Stimulated activated CD4-positive, alpha-beta T cell treated with anti-CD3 and anti-CD28 coated beads, Interleukin-1b, Interleukin-23, amount 100 ng/mL, for 4 hours (primary cell): ENCODE measurements around the gene ATP1B2.
"Not testable (repeated sequence)": the region's sequence is repeated elsewhere in the genome, so short reads cannot be mapped to it uniquely, and the experiment has no call there.

ENCODE experiments used
- DNase-seq, 2 donors: peaks; one replicate each; pipeline ENCODE4 v3.0.0-alpha.2; 2020; ENCODE audit warnings: low read depth in 2 of 2

Gene ATP1B2, protein sequence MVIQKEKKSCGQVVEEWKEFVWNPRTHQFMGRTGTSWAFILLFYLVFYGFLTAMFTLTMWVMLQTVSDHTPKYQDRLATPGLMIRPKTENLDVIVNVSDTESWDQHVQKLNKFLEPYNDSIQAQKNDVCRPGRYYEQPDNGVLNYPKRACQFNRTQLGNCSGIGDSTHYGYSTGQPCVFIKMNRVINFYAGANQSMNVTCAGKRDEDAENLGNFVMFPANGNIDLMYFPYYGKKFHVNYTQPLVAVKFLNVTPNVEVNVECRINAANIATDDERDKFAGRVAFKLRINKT

GRCh38 chr17:7650509-7651096, at the start of gene ATP1B2:
Gene ATP1B2, plus strand, starts transcription at chr17:7650926. Its CDS starts 593 bp downstream, at chr17:7651519.
- DNase-seq: peak; percentile 63 to 71

DNA sequence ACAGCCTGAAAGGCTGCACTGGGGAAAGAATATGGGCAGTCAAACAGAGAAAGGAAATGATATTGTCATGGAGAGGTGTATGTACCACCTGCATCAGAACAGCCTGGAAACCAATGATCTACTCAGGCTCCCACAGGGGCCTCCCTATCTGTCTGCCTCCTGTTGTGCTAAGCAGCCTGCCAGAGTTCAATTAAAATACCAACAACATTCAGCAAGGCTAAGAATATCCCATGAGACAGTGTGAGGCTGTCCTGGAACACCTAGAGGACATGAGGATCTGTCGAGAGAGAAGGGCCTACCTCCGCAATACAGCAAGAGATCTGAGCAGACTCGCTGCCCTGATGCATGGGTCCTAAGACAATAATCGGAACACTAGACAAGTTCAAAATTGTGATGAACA, 44.4 kb upstream of the ATP1B2 start:
- no peak for DNase-seq

DNA sequence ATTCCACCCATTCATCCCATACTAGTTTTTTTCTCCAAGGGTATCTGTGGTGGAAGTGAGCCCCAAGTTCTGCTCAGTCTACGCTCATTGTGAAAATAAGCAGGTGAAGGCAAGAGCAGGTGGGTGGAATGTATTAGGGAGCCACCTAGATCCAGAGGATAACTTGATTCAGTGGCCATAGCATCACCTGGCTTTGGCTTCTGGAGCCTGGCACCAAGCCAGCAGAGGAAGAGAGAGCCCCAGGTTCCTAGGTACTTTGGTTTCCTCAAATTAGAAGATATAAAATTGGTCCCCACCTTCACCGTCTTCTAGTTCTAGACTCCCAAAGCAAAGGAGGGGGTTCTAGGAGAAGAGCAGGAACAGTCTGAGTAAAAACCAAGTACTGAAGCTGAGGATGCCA, 40.1 kb upstream of the ATP1B2 start:
- no peak for DNase-seq

DNA sequence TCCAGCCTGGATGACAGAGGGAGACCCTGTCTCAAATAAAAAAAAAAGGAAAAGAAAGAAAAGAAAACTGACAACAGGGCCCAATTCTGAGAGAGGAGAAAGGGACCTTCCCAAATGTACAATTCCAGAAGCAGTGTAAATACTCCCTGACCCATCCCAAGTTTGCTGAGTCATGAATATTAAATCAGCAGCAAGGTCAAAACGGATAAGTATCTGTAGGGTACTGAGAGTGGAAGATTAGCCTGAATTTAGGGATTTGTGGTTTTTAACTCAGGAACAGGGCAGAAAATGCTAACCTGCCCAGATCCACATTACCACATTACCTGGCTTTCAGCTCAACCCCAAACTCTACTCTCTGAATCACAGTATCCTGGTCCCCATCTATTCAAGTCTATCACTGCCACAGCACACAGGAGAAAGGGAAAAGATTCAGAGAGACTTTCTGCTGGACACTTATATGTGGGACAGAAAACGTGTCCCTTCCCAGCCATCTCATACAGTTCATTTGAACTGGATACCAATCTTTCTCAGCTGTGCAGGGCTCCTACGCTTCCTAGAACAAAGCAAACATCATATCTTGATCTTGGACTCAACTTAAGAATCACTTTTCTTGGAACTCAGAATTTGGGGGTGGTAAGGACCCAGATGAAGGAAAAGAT, 39.0 kb upstream of the ATP1B2 start:
- no peak for DNase-seq

GRCh38 chr17:7612294-7612640, 38.5 kb upstream of the ATP1B2 start:
- DNase-seq: no peak

DNA sequence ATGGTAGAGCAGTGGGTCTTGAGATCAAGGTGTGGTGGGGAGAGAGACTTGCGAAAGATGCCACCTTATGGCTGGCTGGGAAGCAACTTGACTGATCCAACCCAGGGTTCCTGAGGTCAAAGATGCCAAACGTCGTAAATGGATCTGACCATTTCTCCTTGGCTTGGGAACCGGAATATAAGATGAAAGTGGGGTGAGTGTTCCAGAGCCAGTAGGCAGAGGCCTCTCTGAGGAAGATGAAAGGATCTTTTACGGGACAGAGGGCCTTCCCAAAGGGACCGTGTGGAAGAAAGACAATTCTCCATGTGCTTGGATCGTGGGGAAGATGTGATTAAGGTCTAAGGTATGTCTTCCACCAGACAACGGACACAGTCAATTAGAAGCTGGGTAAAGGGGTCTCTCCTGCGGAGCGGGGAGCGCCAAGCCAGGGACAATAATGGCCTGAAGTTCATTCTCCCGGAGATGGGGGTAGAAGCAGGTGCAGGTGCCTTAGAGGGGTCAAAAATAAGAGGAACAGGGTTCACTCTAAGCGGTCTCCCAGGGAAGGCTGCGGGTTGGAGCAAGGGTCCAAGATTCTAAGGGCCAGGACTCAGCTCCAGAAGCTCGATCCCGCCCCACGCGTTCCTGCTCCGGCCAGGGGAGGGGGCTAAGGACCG, 36.8 kb upstream of the ATP1B2 start:
- no peak for DNase-seq

DNA sequence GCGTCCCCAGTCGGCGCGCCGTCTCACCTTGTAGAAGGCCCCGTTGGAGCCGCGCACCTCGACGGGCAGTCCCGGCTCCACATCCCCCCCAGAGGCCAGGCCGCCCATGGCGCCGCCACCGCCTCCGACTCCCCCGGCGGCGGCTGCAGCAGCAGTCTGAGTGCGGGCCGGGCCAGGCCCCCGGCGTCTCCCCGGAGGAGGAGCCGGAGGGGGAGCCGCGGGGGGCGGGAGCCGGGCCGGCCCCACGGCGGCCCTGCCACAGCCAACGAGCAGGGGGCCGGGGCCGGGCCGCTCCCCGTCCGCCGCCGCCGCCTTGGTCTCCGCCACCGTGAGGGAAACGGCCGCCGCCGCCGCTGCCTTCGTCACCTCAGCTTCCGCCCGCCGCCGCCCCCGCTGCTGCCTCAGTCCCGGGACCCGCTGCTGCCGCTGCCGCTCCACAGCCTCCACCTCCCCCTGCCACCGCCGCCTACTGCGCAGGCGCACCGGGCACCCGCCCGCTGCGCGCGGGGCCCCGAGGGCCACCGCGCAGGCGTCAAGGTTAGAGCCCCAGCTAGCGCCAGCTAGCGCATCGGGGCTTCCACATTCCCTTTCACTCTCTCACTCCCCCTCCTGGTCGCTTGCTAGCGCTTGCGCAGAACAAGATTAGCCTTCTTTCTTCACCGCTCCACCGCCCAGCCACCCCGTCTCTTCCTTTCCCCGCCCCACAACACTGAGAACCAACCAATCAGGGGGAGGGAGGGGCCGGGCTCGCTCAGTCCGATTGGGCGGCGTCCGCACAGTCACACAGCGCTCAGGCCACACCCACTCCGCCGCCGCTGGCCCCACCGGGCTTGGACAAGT, 36.1 kb upstream of the ATP1B2 start, which contains the start of gene FXR2:
Gene FXR2, minus strand, starts transcription at position 473 of the 840 bp plus-strand sequence. Its CDS starts 365 bp downstream, at position 108.
- DNase-seq: peak; percentile 97 to 98

GRCh38 chr17:7615265-7615747, 35.4 kb upstream of the ATP1B2 start:
- DNase-seq: no peak

GRCh38 chr17:7618608-7619007, 32.1 kb upstream of the ATP1B2 start:
- no peak for DNase-seq

- DNase-seq: no peak
Observed at GRCh38 chr17:7620835-7621234, 29.9 kb upstream of the ATP1B2 start.

DNA sequence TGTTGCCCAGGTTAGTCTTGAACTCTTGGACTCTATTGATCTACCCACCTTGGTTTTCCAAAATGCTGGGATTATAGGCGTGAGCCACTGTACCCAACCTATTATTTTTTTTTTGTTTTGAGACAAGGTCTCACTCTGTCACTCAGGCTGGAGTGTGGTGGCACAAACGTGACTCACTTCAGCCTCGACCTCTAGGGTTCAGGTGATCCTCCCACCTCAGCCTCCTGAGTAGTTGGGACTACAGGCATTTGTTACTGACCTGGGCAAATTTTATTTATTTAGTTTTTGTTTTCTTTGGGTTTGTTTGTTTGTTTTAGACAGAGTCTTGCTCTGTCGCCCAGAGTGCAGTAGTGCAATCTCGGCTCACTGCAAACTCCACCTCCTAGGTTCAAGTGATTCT, 27.1 kb upstream of the ATP1B2 start:
- DNase-seq: no peak

DNA sequence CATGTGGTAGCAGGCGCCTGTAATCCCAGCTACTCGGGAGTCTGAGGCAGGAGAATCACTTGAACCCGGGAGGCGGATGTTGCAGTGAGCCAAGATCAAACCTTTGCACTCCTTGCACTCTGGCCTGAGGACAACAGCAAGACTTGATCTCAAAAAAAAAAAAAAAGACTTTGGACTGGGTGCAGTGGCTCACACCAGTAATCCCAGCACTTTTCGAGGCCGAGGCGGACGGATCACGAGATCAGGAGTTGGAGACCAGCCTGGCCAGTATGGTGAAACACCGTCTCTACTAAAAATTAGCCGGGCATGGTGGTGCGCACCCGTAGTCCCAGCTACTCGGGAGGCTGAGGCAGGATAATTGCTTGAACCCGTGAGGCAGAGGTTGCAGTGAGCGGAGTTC, 25.0 kb upstream of the ATP1B2 start:
- DNase-seq: not testable (repeated sequence)

GRCh38 chr17:7626307-7626706, 24.4 kb upstream of the ATP1B2 start:
- DNase-seq: no peak

DNA sequence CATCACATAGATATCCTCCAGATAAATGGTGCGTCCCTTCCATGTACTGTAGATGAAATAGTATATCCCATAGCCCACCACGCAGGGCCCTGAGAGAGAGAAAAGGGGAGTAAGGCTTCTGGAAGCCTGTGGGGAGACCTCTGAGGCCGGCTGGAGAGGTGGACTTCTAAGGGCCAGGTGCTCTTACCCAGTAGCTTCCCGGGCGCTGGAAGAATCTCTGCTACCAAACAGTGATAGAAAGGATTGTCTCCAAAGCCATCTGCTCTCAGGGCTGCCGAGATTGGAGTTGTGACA, 23.8 kb upstream of the ATP1B2 start:
- no peak for DNase-seq

- peak; percentile 74 to 78 for DNase-seq
Observed at GRCh38 chr17:7627250-7628121, 23.2 kb upstream of the ATP1B2 start, which contains the start of gene SAT2. Gene SAT2, minus strand, starts transcription at chr17:7627821. Its CDS starts 186 bp downstream, at chr17:7627635.

DNA sequence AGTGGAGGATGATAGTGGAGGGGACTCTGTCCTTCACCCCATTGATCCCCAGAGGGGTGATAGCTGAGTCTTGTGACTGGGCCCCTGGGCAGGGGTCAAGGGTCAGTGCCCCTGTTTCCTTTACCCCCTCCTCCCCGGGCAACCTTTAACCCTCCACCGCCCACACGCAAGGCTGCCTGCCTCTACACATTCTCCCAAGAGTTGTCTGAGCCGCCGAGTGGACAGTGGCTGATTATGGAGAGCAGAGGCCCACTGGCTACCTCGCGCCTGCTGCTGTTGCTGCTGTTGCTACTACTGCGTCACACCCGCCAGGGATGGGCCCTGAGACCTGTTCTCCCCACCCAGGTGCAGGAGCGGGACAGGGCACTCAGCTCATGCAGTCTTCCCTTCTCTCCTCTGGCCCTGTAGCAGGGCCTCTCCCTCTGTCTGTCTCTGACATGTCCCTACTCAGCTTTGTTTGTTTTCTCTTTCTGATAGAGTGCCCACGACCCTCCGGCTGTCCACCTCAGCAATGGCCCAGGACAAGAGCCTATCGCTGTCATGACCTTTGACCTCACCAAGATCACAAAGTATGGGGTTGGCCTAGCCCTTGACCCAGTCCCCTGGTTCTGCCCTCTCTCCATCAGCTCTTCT, 20.7 kb upstream of the ATP1B2 start, which contains the start of gene SHBG:
Gene SHBG, plus strand, starts transcription at position 197 of the 633 bp plus-strand sequence. Its CDS starts 38 bp downstream, at position 235.
- no peak for DNase-seq

GRCh38 chr17:7631398-7632380, 19.0 kb upstream of the ATP1B2 start:
- DNase-seq: no peak

DNA sequence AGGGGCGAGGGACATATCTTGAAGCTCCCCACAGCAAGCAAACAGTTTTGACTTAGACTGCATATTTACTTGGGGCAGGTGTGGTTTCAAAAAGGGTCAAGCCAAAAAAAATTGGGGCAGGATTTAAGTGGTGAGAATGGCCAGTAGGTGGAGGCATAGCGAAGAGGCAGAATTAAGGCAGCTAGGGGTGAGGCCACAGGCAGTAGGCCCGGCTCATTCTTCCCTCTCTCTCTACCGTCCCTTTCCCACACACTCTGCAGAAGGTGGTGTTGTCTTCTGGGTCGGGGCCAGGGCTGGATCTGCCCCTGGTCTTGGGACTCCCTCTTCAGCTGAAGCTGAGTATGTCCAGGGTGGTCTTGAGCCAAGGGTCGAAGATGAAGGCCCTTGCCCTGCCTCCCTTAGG, 18.2 kb upstream of the ATP1B2 start:
- no peak for DNase-seq

DNA sequence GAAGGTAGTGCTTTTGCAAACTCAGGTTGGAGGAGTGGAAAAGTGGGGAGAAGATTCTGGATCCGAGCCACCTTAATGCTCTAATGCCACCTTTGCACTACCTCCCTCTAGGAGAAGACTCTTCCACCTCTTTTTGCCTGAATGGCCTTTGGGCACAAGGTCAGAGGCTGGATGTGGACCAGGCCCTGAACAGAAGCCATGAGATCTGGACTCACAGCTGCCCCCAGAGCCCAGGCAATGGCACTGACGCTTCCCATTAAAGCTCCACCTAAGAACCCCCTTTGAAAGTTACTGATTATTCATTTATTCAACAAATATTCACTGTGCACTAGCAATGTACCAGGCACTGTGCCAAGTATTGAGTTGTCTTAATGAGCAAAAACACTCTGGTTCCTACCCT, 17.6 kb upstream of the ATP1B2 start:
- no peak for DNase-seq
